SU-DHL-6 (cell line): ENCODE data around the gene TEAD1.

Experiments used
- CTCF ChIP-seq: fragments of 200-600 bp; sonication (generic); IDR thresholded peaks from one replicate; pipeline ENCODE4 v1.5.1; 2017; ENCODE audit warnings: antibody characterized with exemption, mild to moderate bottlenecking, low read length, moderate library complexity; ENCODE audit not compliant: insufficient read depth, poor library complexity, severe bottlenecking
- EZH2phosphoT487 ChIP-seq: fragments of 200-600 bp; sonication (generic), shearing (Covaris generic); conservative IDR thresholded peaks from 2 replicates; pipeline ENCODE4 v1.6.1; 2018; ENCODE audit warnings: mild to moderate bottlenecking, antibody characterized with exemption, low read length, moderate library complexity, mixed read lengths

GRCh38 chr11:12666915-12667314 lies 7.3 kb upstream of the TEAD1 start:
- TF ChIP-seq CTCF: no peak
- no peak for TF ChIP-seq EZH2phosphoT487
